ENCODE results near the gene GATAD1.

The GATAD1 gene

GRCh38 chr7:92485267-92485892 lies 38.1 kb downstream of the GATAD1 start:
- H3K4me3 Mint-ChIP-seq = no peak overlapping the region
- no peaks in the 10 kb centered on the region for H3K4me1 Mint-ChIP-seq
- no peak for DNase-seq
- no peak for TF ChIP-seq CTCF (IDR thresholded peaks at IDR 0.05)
- H3K36me3 Mint-ChIP-seq (ENCODE audit: low read depth) = peaks cover 32% of the 10 kb centered on the region
- H3K27ac Mint-ChIP-seq = no peak overlapping the region
- H3K9me3 Mint-ChIP-seq = no peaks in the 10 kb centered on the region
- H3K27me3 Mint-ChIP-seq (ENCODE audit: low read depth, poor library complexity) = no peaks in the 10 kb centered on the region

GRCh38 chr7:92485974-92486373 lies 38.7 kb downstream of the GATAD1 start:
- Mint-ChIP-seq H3K9me3 (no peaks in the 10 kb centered on the region), H3K27ac (no peak overlapping the region), H3K36me3 (ENCODE audit: low read depth) (peaks cover 32% of the 10 kb centered on the region), H3K27me3 (ENCODE audit: low read depth, poor library complexity) (no peaks in the 10 kb centered on the region), H3K4me3 (no peak overlapping the region), H3K4me1 (no peaks in the 10 kb centered on the region)
- DNase-seq = no peak
- no peak for TF ChIP-seq CTCF (IDR thresholded peaks at IDR 0.05)

- no peak overlapping the region for H3K27ac Mint-ChIP-seq
- no peak for DNase-seq
- no peaks in the 10 kb centered on the region for H3K4me1 Mint-ChIP-seq
- H3K4me3 Mint-ChIP-seq = no peak overlapping the region
- peaks cover 35% of the 10 kb centered on the region for H3K36me3 Mint-ChIP-seq (ENCODE audit: low read depth)
- H3K27me3 Mint-ChIP-seq (ENCODE audit: low read depth, poor library complexity) = no peaks in the 10 kb centered on the region
- no peak for TF ChIP-seq CTCF (IDR thresholded peaks at IDR 0.05)
- H3K9me3 Mint-ChIP-seq = no peaks in the 10 kb centered on the region
Observed at GRCh38 chr7:92487804-92488203, 40.5 kb downstream of the GATAD1 start.

- peak overlapping the region; percentile 43 for H3K27ac Mint-ChIP-seq
- H3K27me3 Mint-ChIP-seq (ENCODE audit: low read depth, poor library complexity) = no peaks in the 10 kb centered on the region
- no peaks in the 10 kb centered on the region for H3K4me1 Mint-ChIP-seq
- H3K4me3 Mint-ChIP-seq = no peak overlapping the region
- peaks cover 46% of the 10 kb centered on the region for H3K36me3 Mint-ChIP-seq (ENCODE audit: low read depth)
- no peak for TF ChIP-seq CTCF (IDR thresholded peaks at IDR 0.05)
- no peaks in the 10 kb centered on the region for H3K9me3 Mint-ChIP-seq
- DNase-seq = no peak
Observed at GRCh38 chr7:92489634-92490033, 42.4 kb downstream of the GATAD1 start.

GRCh38 chr7:92496876-92497275 lies 49.6 kb downstream of the GATAD1 start:
- H3K27ac Mint-ChIP-seq = no peak overlapping the region
- no peak for TF ChIP-seq CTCF (IDR thresholded peaks at IDR 0.05)
- H3K4me1 Mint-ChIP-seq = no peaks in the 10 kb centered on the region
- no peaks in the 10 kb centered on the region for H3K27me3 Mint-ChIP-seq (ENCODE audit: low read depth, poor library complexity)
- no peak overlapping the region for H3K4me3 Mint-ChIP-seq
- no peaks in the 10 kb centered on the region for H3K9me3 Mint-ChIP-seq
- peaks cover 50% of the 10 kb centered on the region for H3K36me3 Mint-ChIP-seq (ENCODE audit: low read depth)
- no peak for DNase-seq

- no peak for TF ChIP-seq CTCF (IDR thresholded peaks at IDR 0.05)
- no peaks in the 10 kb centered on the region for H3K9me3 Mint-ChIP-seq
- H3K27me3 Mint-ChIP-seq (ENCODE audit: low read depth, poor library complexity) = no peaks in the 10 kb centered on the region
- H3K4me3 Mint-ChIP-seq = no peak overlapping the region
- peaks cover 44% of the 10 kb centered on the region for H3K36me3 Mint-ChIP-seq (ENCODE audit: low read depth)
- H3K4me1 Mint-ChIP-seq = no peaks in the 10 kb centered on the region
- H3K27ac Mint-ChIP-seq = no peak overlapping the region
- DNase-seq = no peak
Observed at GRCh38 chr7:92498557-92498956, 51.3 kb downstream of the GATAD1 start.

Measured in nephron progenitor cell (in vitro differentiated cells).